HL-60 (cell line): ENCODE data around the gene KRTAP4-6.

Experiments
- CTCF ChIP-seq: IDR thresholded peaks from one replicate; pipeline ENCODE4 v1.5.1; 2011; ENCODE audit warnings: low read length, control low read depth, inconsistent platforms; ENCODE audit not compliant: insufficient read depth
- GABPA ChIP-seq: IDR thresholded peaks from 2 replicates; pipeline ENCODE4 v1.6.1; 2012; ENCODE audit warnings: low read depth
- POLR2AphosphoS5 ChIP-seq: IDR thresholded peaks from 2 replicates; pipeline ENCODE4 v1.6.1; 2012; ENCODE audit warnings: low read depth
- TF ChIP-seq, protein P1 (sequence below): IDR thresholded peaks from 2 replicates; pipeline ENCODE4 v1.6.1; 2012; ENCODE audit warnings: low read depth; ENCODE audit not compliant: insufficient replicate concordance

DNA sequence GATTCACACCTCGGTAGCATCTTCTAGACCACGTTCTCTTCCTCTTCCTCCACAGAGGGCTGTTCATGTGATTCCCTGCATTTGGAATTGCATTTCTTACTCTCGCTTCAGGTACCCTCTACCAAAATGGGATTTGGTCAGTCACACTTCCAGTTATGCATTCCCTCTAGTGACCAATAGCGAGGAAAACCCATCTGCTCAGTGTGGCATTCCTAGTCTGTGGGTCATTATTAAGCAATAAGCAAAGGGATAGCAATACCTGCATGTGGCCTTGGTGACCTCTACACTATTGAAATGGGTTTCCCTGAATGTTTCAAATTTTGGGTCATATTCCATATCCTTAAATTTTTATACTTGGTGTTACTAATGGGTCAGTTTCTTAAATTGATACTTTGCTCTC lies 9.7 kb upstream of the KRTAP4-6 start:
- no peak for TF ChIP-seq CTCF
- TF ChIP-seq GABPA, result no peak
- no peak for TF ChIP-seq POLR2AphosphoS5
- TF ChIP-seq, protein P1, sequence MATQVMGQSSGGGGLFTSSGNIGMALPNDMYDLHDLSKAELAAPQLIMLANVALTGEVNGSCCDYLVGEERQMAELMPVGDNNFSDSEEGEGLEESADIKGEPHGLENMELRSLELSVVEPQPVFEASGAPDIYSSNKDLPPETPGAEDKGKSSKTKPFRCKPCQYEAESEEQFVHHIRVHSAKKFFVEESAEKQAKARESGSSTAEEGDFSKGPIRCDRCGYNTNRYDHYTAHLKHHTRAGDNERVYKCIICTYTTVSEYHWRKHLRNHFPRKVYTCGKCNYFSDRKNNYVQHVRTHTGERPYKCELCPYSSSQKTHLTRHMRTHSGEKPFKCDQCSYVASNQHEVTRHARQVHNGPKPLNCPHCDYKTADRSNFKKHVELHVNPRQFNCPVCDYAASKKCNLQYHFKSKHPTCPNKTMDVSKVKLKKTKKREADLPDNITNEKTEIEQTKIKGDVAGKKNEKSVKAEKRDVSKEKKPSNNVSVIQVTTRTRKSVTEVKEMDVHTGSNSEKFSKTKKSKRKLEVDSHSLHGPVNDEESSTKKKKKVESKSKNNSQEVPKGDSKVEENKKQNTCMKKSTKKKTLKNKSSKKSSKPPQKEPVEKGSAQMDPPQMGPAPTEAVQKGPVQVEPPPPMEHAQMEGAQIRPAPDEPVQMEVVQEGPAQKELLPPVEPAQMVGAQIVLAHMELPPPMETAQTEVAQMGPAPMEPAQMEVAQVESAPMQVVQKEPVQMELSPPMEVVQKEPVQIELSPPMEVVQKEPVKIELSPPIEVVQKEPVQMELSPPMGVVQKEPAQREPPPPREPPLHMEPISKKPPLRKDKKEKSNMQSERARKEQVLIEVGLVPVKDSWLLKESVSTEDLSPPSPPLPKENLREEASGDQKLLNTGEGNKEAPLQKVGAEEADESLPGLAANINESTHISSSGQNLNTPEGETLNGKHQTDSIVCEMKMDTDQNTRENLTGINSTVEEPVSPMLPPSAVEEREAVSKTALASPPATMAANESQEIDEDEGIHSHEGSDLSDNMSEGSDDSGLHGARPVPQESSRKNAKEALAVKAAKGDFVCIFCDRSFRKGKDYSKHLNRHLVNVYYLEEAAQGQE, result no peak
